ENCODE data around the gene VSTM2B. TPM values are rescaled to one million over a fixed set of nuclear protein-coding genes. Genes with fewer than 3 reads are reported as not detected.
A peak's percentile ranks its signal among the peaks of the same experiment; 100 is the strongest.

Gene VSTM2B
- total and polyA plus RNA-seq, 10 donors = not detected

GRCh38 chr19:29545866-29546582 lies 20.2 kb downstream of the VSTM2B start:
- DNase-seq = peak; percentile 32
- H3K9me3 ChIP-seq = peaks cover 0 to 10% (median 2%) of the 10 kb centered on the region in 8 donors
- no peak overlapping the region for H3K27ac ChIP-seq
- no peak overlapping the region for H3K4me3 ChIP-seq
- no peaks in the 10 kb centered on the region for H3K4me1 ChIP-seq
- intact Hi-C loops (cut with DNase I; ENCODE audit: low total_unique reads) = no loop called here
- no peak for TF ChIP-seq POLR2A (IDR thresholded peaks at IDR 0.05)
- no peak for TF ChIP-seq CTCF (IDR thresholded peaks at IDR 0.05 in 8 of 11, conservative IDR thresholded peaks at IDR 0.05 in 3 of 11)
- TF ChIP-seq POLR2AphosphoS5 (IDR thresholded peaks at IDR 0.05) = no peak
- H3K27me3 ChIP-seq (replicated peaks in 1 of 7) = peaks cover 0 to 32% (median 0%) of the 10 kb centered on the region in 7 donors
- H3K36me3 ChIP-seq = no peaks in the 10 kb centered on the region
- 74 to 81% (median 75%) methylated on average over 7 to 8 of the region's 8 CpGs for WGBS, 5 donors

GRCh38 chr19:29546583-29547190 lies 20.9 kb downstream of the VSTM2B start:
- DNase-seq = peak; percentile 41
- no peaks in the 10 kb centered on the region for H3K4me1 ChIP-seq
- peaks cover 0 to 10% (median 2%) of the 10 kb centered on the region in 8 donors for H3K9me3 ChIP-seq
- H3K36me3 ChIP-seq = no peaks in the 10 kb centered on the region
- peaks cover 0 to 31% (median 0%) of the 10 kb centered on the region in 7 donors for H3K27me3 ChIP-seq (replicated peaks in 1 of 7)
- H3K4me3 ChIP-seq = no peak overlapping the region
- H3K27ac ChIP-seq = no peak overlapping the region
- intact Hi-C loops (cut with DNase I; ENCODE audit: low total_unique reads) = no loop called here
- 26 to 39% (median 34%) methylated on average over 6 to 10 of the region's 10 CpGs for WGBS, 5 donors
- TF ChIP-seq POLR2A (IDR thresholded peaks at IDR 0.05) (no peak), POLR2AphosphoS5 (IDR thresholded peaks at IDR 0.05) (no peak), CTCF (IDR thresholded peaks at IDR 0.05 in 8 of 11, conservative IDR thresholded peaks at IDR 0.05 in 3 of 11) (no peak)

GRCh38 chr19:29547361-29547960 lies 21.7 kb downstream of the VSTM2B start:
- Histone ChIP-seq H3K27ac (no peak overlapping the region), H3K9me3 (peaks cover 0 to 15% (median 3%) of the 10 kb centered on the region in 8 donors), H3K4me3 (no peak overlapping the region), H3K36me3 (no peaks in the 10 kb centered on the region), H3K27me3 (replicated peaks in 1 of 7) (peaks cover 0 to 37% (median 0%) of the 10 kb centered on the region in 7 donors), H3K4me1 (no peaks in the 10 kb centered on the region)
- TF ChIP-seq POLR2AphosphoS5 (IDR thresholded peaks at IDR 0.05) (no peak), POLR2A (IDR thresholded peaks at IDR 0.05) (no peak), CTCF (IDR thresholded peaks at IDR 0.05 in 8 of 11, conservative IDR thresholded peaks at IDR 0.05 in 3 of 11) (no peak)
- peak; percentile 22 for DNase-seq
- 68 to 80% (median 72%) methylated on average over 7 of the region's 7 CpGs for WGBS, 5 donors
- intact Hi-C loops (cut with DNase I; ENCODE audit: low total_unique reads) = no loop called here

GRCh38 chr19:29547981-29548380 lies 22.2 kb downstream of the VSTM2B start:
- TF ChIP-seq CTCF (IDR thresholded peaks at IDR 0.05 in 8 of 11, conservative IDR thresholded peaks at IDR 0.05 in 3 of 11) (no peak), POLR2AphosphoS5 (IDR thresholded peaks at IDR 0.05) (no peak), POLR2A (IDR thresholded peaks at IDR 0.05) (no peak)
- H3K9me3 ChIP-seq = peaks cover 0 to 21% (median 5%) of the 10 kb centered on the region in 8 donors
- DNase-seq = peak; percentile 56
- intact Hi-C loops (cut with DNase I; ENCODE audit: low total_unique reads) = no loop called here
- WGBS, 5 donors = 48 to 71% (median 69%) methylated on average over 8 of the region's 8 CpGs
- H3K27ac ChIP-seq = no peak overlapping the region
- peaks cover 0 to 41% (median 0%) of the 10 kb centered on the region in 7 donors for H3K27me3 ChIP-seq (replicated peaks in 1 of 7)
- no peaks in the 10 kb centered on the region for H3K4me1 ChIP-seq
- no peak overlapping the region for H3K4me3 ChIP-seq
- no peaks in the 10 kb centered on the region for H3K36me3 ChIP-seq

Measured in spleen (tissue), 11 donors.